Panc1 (cell line): ENCODE data around the gene PLIN4. TPM values are rescaled to one million over a fixed set of nuclear protein-coding genes. Genes with fewer than 3 reads are reported as not detected.

Source experiments
- ATAC-seq: fragments of 200-7000 bp; cut with Tn5 transposase; 2 replicates; pipeline ENCODE4 v1.9.1; 2020; ENCODE audit warnings: mild to moderate bottlenecking, moderate library complexity
- BruUV-seq: library from RNA; stranded (reverse); fragments of 400-500 nt; replicated peaks from 2 replicates; lab custom pipeline; 2021; lab: Mats Ljungman, UMichigan
- CTCF ChIA-PET: fragments of 300-600 bp; sonication (Branson Sonifier 250); formaldehyde crosslinking; loops from one replicate; lab custom pipeline; 2022; ENCODE audit warnings: antibody characterized with exemption; lab: Charles Lee
- POLR2A ChIA-PET: fragments of 300-600 bp; sonication (Branson Sonifier 250); formaldehyde crosslinking; loops from one replicate; lab custom pipeline; 2022; ENCODE audit warnings: antibody characterized with exemption; lab: Charles Lee
- DNase-seq: peaks from one replicate; pipeline ENCODE4 v3.0.0-alpha.2; 2010; ENCODE audit warnings: low read depth, low spot score
- H3K27ac ChIP-seq: 2 replicates; pipeline ENCODE4 v1.5.1; 2011; ENCODE audit warnings: mild to moderate bottlenecking, low read length, inconsistent platforms
- H3K27me3 ChIP-seq: fragments of 200-500 bp; sonication (Bioruptor generic); 2 replicates; pipeline ENCODE4 v1.6.0; 2014; ENCODE audit warnings: low read length, inconsistent platforms; ENCODE audit not compliant: control insufficient read depth, insufficient read depth
- H3K36me3 ChIP-seq: fragments of 200-500 bp; sonication (Bioruptor generic); 2 replicates; pipeline ENCODE4 v1.5.1; 2014; ENCODE audit warnings: inconsistent platforms, mild to moderate bottlenecking, low read length, moderate library complexity; ENCODE audit not compliant: control insufficient read depth, insufficient read depth
- H3K4me1 ChIP-seq: 2 replicates; pipeline ENCODE4 v1.5.1; 2011; ENCODE audit warnings: inconsistent platforms, mild to moderate bottlenecking, low read length, moderate library complexity; ENCODE audit not compliant: control insufficient read depth, insufficient read depth
- H3K4me3 ChIP-seq, 2 experiments: 2 replicates each; pipeline ENCODE4 v1.5.1; 2011 to 2012; ENCODE audit warnings: low read depth in 2 of 2, low read length in 2 of 2, mild to moderate bottlenecking in 2 of 2, inconsistent platforms in 1 of 2, moderate library complexity in 1 of 2
- H3K9me3 ChIP-seq: fragments of 200-500 bp; sonication (Bioruptor generic); 2 replicates; pipeline ENCODE4 v1.5.1; 2014; ENCODE audit warnings: low read depth, mild to moderate bottlenecking, inconsistent platforms, low read length, moderate library complexity; ENCODE audit not compliant: control insufficient read depth, insufficient read depth
- CTCF ChIP-seq: fragments of 450-650 bp; IDR thresholded peaks from 2 replicates; pipeline ENCODE4 v1.5.1; 2017; ENCODE audit warnings: mild to moderate bottlenecking
- POLR2AphosphoS5 ChIP-seq: IDR thresholded peaks from 2 replicates; pipeline ENCODE4 v1.6.1; 2012; ENCODE audit warnings: mild to moderate bottlenecking, low read depth, low read length, moderate library complexity
- REST ChIP-seq, 2 experiments: IDR thresholded peaks; 2 replicates each; pipeline ENCODE4 v1.6.1; 2011 to 2012; ENCODE audit warnings: low read depth in 2 of 2, control low read depth in 1 of 2, low read length in 1 of 2, mild to moderate bottlenecking in 1 of 2, moderate library complexity in 1 of 2; ENCODE audit not compliant: insufficient read depth in 1 of 2
- SIN3A ChIP-seq: IDR thresholded peaks from 2 replicates; pipeline ENCODE4 v1.6.1; 2012; ENCODE audit warnings: low read depth, mild to moderate bottlenecking, low read length, moderate library complexity, borderline replicate concordance; ENCODE audit not compliant: insufficient read depth
- TCF7L2 ChIP-seq: IDR thresholded peaks from 2 replicates; pipeline ENCODE4 v1.6.1; 2011; ENCODE audit warnings: mild to moderate bottlenecking, low read depth, low read length, inconsistent platforms
- in situ Hi-C: cut with HindIII; loops from 2 replicates; pipeline ENCODE4 v1.10.0; 2016; ENCODE audit warnings: low sequenced_read_pairs, low pct_unique_long_range_greater_than_20kb
- intact Hi-C: fragments of 100-400 bp; cut with micrococcal nuclease; formaldehyde crosslinking; loops from one replicate; pipeline ENCODE4 v1.10.0; 2022; ENCODE audit not compliant: unreplicated experiment
- total RNA-seq: library from RNA; stranded (reverse); gene quantifications from one replicate; pipeline ENCODE4 v1.2.1, GENCODE V29; 2021; ENCODE audit not compliant: unreplicated experiment

PLIN4 gene
- total RNA-seq, 1 experiment from 2014 or later, result 10.2 TPM

DNA sequence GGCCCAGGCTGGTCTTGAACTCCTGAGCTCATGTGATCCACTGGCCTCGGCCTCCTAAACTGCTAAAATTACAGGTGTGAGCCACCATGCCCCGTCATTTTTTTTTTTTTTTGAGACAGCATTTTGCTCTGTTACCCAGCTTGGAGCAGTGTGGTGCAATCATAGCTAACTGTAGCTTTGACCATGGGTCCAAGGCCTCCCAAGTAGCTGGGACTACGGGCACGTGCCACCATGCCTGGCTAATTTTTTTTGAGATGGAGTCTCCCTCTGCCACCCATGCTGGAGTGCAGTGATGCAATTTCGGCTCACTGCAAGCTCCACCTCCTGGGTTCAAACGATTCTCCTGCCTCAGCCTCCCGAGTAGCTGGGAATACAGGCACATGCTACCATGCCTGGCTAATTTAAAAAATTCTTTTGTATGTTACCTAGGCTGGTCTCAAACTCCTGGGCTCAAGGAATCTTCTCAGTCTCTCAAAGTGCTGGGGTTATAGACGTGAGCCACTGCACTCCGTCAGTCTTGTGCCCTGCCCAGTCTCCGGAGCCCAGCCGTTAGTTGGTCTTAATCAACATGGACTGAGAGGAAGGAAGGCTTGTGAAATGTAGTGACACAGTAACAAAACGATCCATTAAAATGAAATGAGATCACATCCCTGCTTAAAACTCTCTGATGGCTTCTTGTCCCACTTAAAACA lies 23.0 kb upstream of the PLIN4 start:
- H3K9me3 ChIP-seq, result no peaks in the 10 kb centered on the region
- H3K4me3 ChIP-seq, result no peak overlapping the region
- H3K4me1 ChIP-seq, result peaks cover 5% of the 10 kb centered on the region; the same call in 1 of the 2 replicates
- no peak for DNase-seq
- no peak overlapping the region for H3K27ac ChIP-seq
- CTCF ChIA-PET, result interaction anchor here (0.6 kb wide), 1 partner anchor 51 kb away, joined by 5 read pairs; no protein-coding TSS in a partner anchor
- POLR2A ChIA-PET, result no interaction called here
- intact Hi-C loops, result no loop called here
- in situ Hi-C loops, result no loop called here
- no peak for TF ChIP-seq TCF7L2
- no peak for TF ChIP-seq CTCF
- TF ChIP-seq REST (IDR thresholded peaks at IDR 0.05; ENCODE audit: insufficient read depth in 1 of 2, low read depth in 2 of 2, low read length in 1 of 2), result no peak
- TF ChIP-seq SIN3A, result no peak
- TF ChIP-seq POLR2AphosphoS5, result no peak
- BruUV-seq, result no TSS peak
- no peaks in the 10 kb centered on the region for H3K27me3 ChIP-seq
- no peak for ATAC-seq
- H3K36me3 ChIP-seq, result no peaks in the 10 kb centered on the region

- intact Hi-C loops (no loop called here), in situ Hi-C loops (no loop called here)
- Histone ChIP-seq H3K4me1 (peaks cover 5% of the 10 kb centered on the region; the same call in 1 of the 2 replicates), H3K9me3 (no peaks in the 10 kb centered on the region), H3K36me3 (no peaks in the 10 kb centered on the region), H3K27ac (no peak within 1 kb of the TSS), H3K4me3 (no peak within 1 kb of the TSS), H3K27me3 (no peaks in the 10 kb centered on the region)
- TF ChIP-seq TCF7L2 (no peak), REST (IDR thresholded peaks at IDR 0.05; ENCODE audit: insufficient read depth in 1 of 2, low read depth in 2 of 2, low read length in 1 of 2) (no peak), POLR2AphosphoS5 (no peak), SIN3A (no peak), CTCF (no peak)
- BruUV-seq, result no TSS peak
- ATAC-seq, result no peak
- DNase-seq, result no peak
- ChIA-PET CTCF (interaction anchor here (0.6 kb wide), 1 partner anchor 252 kb away, joined by 4 read pairs; the partner anchor contains the start of gene FEM1A), POLR2A (interaction anchor here (0.5 kb wide), 1 partner anchor 121 kb away, joined by 5 read pairs; no protein-coding TSS in a partner anchor)
Measured at GRCh38 chr19:4539693-4540581, 21.7 kb upstream of the PLIN4 start, which contains the start of gene LRG1. Gene LRG1 (minus strand): TSS chr19:4540036. CDS start chr19:4540013, 23 bp downstream.
